Inflammatory macrophage treated with lipopolysaccharide for 4 hours (primary cell): Measurements from ENCODE around the gene CLEC2A.
"Not testable (repeated sequence)": the region's sequence is repeated elsewhere in the genome, so short reads cannot be mapped to it uniquely, and the experiment has no call there.

Source experiments
- DNase-seq: peaks from one replicate; pipeline ENCODE4 v3.0.0-alpha.2; 2020

The CLEC2A gene, protein sequence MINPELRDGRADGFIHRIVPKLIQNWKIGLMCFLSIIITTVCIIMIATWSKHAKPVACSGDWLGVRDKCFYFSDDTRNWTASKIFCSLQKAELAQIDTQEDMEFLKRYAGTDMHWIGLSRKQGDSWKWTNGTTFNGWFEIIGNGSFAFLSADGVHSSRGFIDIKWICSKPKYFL

DNA sequence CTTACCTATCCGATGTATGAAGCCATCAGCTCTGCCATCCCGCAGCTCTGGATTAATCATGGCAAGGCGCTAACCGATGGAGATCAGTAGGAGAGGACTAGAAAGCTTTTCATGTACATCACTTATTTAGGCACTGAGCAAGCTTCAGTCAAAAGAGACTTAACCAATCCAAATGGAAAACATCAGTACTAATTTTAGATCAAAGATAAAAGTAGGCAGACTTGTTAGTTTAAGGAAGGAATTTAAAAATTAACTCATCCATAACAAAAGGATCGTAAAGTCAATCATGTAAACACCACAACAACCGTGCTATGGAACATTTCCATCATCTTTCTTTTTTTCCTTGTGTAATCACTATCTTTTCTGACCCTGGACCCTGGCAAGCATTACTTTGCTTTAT is at the start of gene CLEC2A:
Gene CLEC2A (minus strand): TSS at position 101 of the 400 bp plus-strand sequence. CDS start 41 bp downstream, at position 60.
- DNase-seq = no peak

DNA sequence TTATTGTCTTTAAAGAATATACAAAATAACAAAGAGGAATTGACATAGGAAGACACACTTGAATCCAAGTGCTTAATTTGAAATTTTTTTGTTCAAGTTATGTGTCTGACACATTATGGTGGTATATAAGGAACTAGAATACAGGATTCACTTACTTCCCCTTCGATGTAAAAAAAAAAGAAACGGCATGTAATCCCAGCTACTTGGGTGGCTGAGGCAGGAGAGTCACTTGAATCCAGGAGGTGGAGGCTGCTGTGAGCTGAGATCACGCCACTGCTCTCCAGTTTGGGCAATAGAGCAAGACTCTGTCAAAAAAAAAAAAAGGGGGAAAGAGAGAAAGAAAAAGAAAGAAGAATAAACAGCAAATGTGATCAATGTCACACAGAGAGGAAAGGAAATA is 48.0 kb upstream of the CLEC2A start:
- DNase-seq = no peak

DNA sequence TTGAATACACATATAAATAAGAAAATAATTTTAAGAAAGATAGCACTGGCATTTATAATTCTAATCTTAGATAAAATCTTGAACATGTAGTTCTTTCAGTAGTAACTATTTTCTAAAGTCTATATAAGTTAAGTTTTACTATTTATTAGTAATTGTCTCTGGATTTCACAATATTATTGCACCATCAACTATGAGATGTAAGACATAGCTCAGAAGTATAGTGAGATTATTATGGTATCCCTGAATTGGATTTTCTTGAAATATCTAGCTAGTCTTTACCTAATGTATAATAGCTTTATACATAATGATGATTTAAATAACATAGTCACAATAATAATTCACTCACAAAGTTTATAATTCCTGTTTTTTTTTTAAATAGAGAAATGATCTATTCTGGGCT is 45.7 kb upstream of the CLEC2A start:
- DNase-seq = peak; percentile 80

DNA sequence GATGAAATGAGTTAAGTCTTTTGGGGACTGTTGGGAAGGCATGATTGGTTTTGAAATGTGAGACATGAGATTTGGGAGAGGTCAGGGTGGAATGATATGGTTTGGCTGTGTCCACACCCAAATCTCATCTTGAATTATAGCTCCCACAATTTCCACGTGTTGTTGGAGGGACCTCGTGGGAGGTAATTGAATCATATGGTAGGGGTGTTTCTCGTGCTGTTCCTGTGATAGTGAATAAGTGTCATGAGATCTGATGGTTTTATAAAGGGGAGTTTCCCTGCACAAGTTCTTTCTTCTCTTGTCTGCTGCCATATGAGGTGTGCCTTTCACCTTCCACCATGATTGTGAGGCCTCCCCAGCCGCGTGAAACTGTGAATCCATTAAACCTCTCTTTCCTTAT is 44.5 kb upstream of the CLEC2A start:
- DNase-seq = peak; percentile 66

DNA sequence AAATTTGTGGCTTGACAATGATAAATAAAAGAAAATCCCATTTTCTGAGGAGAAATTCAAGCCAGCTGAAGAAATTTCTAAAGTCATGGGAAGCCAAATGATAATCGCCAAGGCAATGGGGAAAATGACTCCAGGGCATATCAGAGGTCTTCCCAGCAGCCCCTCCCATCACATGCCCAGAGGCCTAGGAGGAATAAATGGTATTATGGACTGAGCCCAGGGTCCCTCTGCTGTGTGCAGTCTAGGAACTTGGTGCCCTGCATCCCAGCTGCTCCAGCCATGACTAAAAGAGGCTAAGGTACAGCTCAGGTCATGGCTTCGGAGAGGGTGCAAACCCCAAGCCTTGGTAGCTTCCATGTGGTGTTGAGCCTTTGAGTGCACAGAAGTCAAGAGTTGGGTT is 43.4 kb upstream of the CLEC2A start:
- DNase-seq = no peak

DNA sequence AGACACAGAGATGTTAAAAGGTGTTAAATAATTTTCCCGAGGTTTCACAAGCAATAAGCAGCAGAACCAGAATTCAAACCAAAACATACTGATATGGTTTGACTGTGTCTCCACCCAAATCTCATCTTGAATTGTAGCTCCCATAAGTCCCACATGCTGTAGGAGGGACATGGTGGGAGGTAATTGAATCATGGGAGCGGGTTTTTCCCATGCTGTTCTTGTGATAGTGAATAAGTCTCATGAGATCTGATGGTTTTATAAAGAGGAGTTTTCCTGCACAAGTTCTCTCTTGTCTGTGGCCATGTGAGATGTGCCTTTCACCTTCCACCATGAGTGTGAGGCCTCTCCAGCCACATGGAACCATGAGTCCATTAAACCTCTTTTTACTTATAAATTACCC is 42.6 kb upstream of the CLEC2A start:
- peak; percentile 76 for DNase-seq

DNA sequence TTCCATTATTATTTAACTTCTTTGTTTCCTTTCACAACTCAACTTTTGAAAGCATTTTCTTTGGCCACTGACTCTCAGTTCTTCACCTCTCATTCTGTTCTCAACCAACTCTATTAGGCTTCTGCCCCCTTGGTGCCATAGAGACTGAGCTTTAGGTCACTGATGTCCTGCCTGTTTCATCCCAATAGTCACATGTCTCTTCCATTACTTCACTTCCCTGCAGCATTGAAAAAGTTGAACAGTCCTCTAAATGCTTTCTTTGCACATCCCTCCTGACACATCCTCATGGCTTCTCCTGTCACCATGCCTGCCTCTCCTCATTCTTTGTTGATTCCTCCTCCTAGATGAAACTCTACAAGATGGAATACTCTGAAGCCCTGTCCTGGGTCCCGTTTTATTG is 41.8 kb upstream of the CLEC2A start:
- DNase-seq = peak; percentile 79

DNA sequence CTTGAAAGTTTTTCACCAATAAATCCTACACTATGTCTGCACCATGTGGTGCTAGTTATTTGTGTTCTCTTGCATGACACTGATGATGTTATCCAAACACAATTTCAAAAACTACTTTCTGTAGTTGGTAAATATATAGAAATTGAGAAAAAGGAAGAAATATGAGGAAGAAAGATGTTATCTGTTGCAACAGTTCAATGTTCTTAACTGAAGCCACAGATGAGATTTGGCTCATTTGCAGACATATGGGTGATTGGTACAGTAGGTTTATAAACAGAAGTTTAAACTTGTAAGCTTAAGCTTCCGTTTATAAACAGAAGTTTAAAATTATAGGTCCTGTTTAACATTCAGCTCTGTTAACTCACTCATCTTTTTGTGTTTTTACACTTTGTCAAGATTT is 39.0 kb upstream of the CLEC2A start, which contains the start of gene CLEC12A:
Gene CLEC12A (plus strand): TSS at position 229 of the 400 bp plus-strand sequence. CDS start 188 bp downstream, outside the sequence.
- peak; percentile 86 for DNase-seq

DNA sequence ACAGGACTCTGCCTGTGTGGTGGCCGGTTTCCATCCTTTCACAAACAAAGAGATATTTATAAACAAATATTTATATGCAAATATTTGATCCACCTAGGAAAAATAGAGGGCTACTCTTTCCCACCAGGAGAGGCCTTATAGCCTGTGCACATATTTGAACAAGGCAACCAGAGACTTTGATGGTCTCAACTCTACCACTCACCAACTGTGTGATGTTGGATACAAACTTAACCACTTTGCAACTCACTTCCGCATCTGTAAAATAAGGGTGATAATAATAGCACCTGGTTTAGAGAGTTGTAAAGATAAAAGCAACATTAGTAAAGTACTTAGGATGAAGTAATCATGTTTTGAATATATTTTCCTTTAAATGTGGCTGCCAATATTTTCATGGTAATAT is 37.5 kb upstream of the CLEC2A start:
- DNase-seq = no peak

DNA sequence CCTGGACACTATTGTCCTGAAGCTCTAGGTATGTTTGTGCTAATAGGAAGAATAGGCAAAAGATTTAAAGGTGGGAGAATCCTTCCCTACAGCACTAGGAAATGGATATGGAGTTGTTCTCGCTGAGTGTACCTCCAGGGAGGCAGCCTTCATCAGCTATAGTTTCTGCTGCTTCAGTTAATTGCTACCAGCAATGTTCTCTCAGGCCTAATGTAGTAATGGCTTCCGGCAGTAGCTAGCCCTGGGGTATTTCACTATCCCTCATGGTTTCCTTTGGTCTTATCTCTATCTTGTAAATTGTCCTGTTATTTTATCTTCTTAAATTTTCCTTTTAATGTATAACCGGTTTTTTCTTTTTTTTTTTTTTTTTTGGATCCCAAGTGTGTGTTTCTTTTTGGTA is 29.7 kb upstream of the CLEC2A start:
- no peak for DNase-seq

DNA sequence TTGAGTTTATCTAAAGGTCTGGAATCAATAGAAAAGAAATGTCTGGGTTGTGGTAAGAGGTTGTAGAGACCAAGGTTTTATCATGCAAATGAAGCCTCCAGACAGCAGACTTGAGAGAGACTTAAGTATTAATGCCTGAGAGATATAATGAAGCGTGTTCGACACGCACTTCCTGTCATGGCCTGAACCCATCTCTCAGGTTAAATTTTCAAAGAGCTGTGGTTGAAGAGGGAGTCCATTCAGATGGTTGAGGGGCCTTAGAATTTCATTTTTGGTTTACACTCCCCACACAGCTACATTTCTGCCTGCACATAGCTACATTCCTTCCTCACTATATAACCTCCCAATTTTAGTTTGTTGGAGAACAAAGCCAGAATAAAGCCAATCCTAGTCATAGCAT is 28.9 kb upstream of the CLEC2A start:
- no peak for DNase-seq

DNA sequence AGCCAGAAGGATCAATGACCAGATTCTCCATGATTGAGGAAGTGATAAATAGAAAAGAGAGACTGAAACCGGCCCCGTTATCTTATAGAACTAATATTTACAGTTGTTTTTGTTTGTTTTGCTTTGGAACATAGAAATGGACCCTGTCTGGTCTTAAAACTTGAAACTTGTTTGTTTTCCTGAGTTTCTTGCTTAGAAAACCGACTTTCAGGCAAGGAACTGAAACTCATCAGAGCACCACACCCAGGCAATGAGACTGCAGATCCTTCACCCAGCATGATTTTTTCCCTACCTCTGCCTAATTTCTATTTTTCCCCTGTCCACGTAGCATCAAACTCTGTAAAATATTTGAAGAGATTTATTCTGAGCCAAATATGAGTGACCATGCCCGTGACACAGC is 28.4 kb upstream of the CLEC2A start:
- peak; percentile 55 for DNase-seq

DNA sequence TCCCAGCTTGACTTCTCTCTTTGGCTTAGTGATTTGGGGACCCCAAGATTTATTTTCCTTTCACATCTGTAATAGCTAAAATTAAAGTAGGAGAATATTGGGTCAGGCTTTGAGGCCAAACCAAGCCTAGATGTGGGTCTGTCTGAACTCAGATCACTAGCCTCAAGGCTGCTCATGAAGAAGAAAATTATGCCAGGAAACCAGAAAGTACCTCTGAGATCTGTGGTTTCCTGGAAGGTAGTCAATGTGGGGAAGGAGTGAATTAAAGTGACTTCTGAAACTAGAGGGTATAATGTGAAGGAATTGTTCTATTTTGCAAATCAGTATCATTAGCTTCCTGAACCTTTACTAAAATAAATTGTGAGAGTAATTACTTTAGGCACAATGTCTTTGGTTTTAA is 25.7 kb upstream of the CLEC2A start:
- no peak for DNase-seq

DNA sequence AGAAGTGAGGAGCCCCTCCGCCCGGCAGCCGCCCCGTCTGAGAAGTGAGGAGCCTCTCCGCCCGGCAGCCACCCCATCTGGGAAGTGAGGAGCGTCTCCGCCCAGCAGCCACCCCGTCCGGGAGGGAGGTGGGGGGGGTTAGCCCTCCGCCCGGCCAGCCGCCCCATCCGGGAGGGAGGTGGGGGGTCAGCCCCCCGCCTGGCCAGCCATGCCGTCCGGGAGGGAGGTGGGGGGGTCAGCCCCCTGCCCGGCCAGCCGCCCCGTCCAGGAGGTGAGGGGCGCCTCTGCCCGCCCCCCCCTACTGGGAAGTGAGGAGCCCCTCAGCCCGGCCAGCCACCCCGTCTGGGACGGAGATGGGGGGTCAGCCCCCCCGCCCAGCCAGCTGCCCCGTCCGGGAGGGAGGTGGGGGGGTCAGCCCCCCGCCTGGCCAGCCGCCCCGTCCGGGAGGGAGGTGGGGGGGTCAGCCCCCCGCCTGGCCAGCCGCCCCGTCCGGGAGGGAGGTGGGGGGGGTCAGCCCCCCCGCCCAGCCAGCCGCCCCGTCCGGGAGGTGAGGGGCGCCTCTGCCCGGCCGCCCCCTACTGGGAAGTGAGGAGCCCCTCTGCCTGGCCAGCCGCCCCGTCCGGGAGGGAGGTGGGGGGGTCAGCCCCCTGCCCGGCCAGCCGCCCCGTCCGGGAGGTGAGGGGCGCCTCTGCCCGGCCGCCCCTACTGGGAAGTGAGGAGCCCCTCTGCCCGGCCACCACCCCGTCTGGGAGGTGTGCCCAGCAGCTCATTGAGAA is 21.0 kb upstream of the CLEC2A start:
- not testable (repeated sequence) for DNase-seq

DNA sequence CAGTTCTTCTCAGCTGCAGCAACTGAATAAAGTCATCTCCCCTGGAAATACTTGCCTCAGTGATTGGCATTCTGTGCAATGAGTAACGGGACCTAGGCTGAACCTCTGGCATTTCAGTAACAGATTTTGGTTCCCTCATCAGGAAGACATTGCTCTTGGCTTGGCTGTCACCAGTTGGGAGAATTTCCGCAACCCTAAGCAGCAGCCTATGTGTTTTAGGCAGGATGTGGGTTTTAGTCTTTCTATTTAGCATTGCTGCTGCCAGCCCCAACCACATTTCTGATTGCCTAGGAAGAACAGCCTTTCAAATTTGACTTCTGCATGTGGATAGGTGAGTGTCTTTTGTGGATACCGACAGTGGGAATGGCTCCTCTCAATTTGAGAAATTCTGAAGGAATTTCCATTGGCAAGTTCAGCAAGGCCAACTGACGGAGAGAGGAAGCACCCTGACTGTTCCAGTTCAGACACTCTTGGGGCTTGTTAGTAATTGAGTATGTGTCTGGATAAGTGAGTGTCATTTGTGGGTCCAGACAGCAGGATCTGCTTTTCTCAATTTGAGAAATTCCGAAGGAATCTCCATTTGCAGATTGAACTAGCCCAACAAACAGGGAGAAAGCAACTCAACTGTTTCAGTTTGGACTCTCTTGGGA is 19.0 kb upstream of the CLEC2A start:
- DNase-seq = peak; percentile 48

DNA sequence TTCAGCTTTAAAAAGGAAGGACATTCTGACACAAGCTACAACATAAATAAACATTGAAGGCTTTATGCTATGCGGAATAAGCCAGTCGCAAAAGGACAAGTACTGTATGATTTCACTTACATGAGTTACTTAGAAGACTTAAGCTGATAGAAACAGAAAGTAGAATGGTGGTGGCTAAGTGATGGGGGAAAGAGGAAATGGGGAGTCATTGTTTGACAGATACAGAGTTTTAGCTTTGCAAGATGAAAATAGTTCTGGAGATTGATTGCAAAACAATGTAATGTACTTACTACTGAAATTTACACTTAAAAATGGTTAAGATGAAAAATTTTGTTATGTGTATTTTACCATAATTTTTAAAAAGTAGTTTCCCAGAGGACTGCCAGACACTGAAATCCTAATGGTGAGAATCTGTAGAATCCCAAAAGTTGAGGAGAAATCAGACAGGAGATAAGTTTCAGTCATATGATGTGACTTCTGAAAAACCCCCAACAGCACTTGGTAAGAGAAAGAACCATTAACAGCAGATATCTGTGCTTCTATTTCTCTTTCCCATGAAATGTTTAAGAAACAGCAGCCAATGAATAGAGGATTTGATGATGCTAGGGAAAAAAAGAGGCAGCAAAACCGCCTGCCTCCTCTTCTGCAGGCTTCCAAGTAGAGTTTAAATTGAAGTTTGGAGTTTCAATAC is 16.6 kb upstream of the CLEC2A start:
- DNase-seq = peak; percentile 95

DNA sequence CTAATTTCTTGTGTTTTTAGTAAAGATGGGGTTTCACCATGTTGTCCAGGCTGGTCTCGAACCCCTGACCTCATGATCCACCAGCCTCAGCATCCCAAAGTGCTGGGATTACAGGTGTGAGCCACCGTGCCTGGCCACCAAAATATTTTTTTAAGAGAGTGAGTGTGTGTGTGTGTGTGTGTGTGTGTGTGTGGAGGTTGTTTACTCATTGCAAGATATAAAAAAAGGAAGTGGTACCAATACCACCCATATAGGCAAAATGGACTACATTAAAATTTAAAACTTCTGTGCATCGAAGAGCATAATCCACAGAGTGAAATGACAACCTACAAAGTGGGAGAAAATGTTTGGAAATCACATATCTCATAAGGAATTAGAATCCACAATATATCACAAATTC is 15.5 kb upstream of the CLEC2A start:
- DNase-seq = peak; percentile 39

DNA sequence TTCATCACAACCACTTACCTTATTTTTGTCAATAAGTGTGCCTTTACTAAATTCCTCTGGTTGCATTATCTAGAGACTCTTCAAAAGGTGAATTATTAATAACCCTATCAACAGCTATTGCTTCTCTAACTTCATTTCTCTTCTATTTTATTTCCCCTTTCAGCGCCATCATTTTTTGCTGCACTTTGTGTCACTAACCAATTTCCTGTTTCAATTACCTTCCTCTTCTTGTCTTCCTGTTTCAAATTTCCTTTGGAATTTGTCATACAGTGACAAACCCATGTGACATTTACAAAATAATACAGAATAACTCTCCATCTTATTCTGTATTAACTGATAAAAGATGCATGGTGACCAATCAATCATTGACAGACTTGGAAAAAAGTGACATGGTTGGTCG is 12.2 kb upstream of the CLEC2A start:
- DNase-seq = peak; percentile 72

DNA sequence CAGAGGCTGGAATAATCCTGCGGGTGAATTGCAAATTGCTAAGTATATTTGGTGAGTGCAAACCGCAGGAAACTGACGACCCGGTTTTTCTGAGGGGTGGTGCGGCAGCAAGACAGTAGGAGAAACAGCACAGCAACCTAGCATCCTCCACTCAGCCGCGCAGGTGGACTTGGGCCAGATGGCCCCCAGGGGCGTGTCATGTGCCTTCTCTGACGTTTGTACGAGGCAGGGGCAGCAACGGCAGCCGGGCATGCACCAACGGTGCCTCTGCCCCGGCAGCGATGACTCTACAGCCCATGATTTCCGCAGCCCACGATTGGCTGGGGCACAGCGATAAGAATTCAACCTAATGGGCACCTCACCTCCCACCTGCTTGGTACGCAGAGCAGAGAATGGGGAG is 11.1 kb upstream of the CLEC2A start:
- peak; percentile 69 for DNase-seq

DNA sequence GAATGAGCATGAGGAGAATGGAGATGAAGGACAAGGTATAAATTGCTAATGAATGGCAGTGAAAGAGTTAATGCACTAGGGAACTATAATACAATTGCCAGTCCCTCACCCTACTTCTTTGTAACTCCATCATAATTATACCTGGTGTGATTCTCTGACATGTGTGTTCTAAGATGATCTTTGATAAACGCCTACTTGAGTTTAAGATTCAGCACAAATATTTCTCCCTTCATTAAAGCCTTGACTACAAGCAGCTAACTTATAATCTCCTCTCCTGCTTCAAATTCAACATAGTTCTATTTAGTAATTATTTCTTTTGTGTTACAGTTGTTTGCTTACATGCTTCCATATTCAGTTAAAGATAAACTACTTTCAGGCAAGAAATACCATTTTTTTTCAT is 9.7 kb upstream of the CLEC2A start:
- DNase-seq = no peak

DNA sequence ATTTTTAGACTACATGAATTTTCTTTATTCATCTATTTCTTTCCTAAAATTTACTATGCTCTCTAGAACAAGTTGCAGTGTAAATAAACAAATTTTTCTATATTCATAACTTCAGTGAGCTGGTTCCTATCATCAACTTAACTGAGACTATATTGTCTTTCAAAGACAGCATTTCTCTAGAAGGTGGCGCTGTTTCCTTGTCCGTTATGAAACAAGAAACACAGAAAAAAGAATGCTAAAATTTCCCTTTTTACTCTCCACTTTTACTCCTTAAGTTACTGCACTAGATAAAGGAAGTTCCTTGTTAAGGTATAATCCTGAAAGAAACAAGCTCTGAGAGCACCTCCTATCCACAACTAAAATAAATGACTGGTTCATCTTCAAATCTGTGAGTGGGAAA is 8.2 kb upstream of the CLEC2A start:
- peak; percentile 67 for DNase-seq

DNA sequence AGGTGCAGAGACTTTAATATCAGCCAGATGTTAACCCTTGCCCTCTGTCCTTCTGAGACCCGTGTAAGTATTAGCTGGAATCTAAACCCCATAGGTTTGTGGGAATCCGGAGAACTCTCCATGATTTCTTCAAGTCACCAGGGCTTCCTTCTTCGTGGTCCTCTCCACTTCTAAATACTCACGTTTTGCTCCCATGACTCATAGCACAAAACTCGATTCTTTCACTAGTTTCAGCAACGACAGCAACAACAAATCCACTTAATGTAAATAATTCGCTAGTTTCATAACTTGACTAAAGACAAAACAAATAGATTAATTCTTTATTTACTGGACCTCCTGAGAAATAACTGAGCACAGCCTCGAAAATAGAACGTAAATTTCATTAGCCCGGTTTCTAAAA is 4.4 kb upstream of the CLEC2A start:
- no peak for DNase-seq

DNA sequence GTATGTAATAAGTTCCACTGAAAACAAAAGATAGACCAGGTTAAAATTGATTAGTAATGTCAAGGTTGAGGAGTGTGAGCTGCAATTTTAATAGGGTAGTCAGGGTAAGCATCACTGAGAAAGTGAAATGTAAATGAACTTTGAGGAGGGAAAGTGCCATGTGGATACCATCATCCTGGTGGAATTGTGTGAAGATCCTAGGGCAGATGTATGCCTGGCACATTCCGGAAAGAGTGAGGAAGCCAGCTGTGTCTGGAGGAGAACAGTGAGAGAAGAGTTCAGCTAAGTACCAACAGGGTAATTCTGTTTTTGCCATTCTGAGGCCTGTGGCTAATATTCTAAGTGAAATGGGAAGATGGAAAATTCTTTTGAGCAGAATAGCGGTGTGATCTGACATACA is 2.9 kb upstream of the CLEC2A start:
- no peak for DNase-seq

DNA sequence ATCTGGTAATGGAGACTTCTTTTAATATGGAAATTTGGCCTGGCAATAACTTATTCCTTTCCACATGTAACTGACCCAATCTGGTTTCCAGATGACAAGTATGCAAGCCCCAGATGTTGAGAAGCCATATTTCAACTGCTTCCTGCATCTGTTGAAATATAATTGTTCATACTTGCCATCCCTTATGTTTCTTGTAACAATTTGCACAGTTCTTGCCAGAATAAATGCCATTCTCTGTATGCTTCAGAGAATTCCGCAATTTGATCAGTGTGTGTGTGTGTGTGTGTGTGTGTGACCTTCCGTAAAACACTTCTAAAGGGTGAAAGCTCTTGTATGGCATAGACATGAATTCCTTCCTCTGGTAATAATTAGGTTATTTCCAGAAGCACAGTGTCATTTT is 1.8 kb upstream of the CLEC2A start:
- DNase-seq = no peak
